GM19463 (cell line): ENCODE measurements around the gene CELF4.

Experiments
- ATAC-seq: cut with Tn5 transposase; IDR thresholded peaks from one replicate; pipeline ENCODE4 v1.9.1; 2021; ENCODE audit warnings: mild to moderate bottlenecking, moderate library complexity; ENCODE audit not compliant: unreplicated experiment

CELF4 gene

GRCh38 chr18:37247497-37248161 lies 318.0 kb downstream of the CELF4 start:
- ATAC-seq, result no peak

- no peak for ATAC-seq
Observed at GRCh38 chr18:37246779-37247340, 318.7 kb downstream of the CELF4 start.

GRCh38 chr18:37244618-37245017 lies 321.0 kb downstream of the CELF4 start:
- no peak for ATAC-seq

- ATAC-seq, result no peak
Observed at GRCh38 chr18:37243741-37244140, 321.9 kb downstream of the CELF4 start.

GRCh38 chr18:37242826-37243560 lies 322.6 kb downstream of the CELF4 start:
- ATAC-seq, result no peak

GRCh38 chr18:37242091-37242490 lies 323.5 kb downstream of the CELF4 start:
- no peak for ATAC-seq

GRCh38 chr18:37238282-37239108 lies 327.1 kb downstream of the CELF4 start:
- ATAC-seq, result no peak

- no peak for ATAC-seq
Observed at GRCh38 chr18:37235583-37235982, 330.0 kb downstream of the CELF4 start.

- no peak for ATAC-seq
Observed at GRCh38 chr18:37231251-37231650, 334.3 kb downstream of the CELF4 start.

GRCh38 chr18:37230768-37231167 lies 334.8 kb downstream of the CELF4 start:
- ATAC-seq, result no peak

GRCh38 chr18:37225279-37225678 lies 340.3 kb downstream of the CELF4 start:
- ATAC-seq, result no peak

- ATAC-seq, result no peak
Observed at GRCh38 chr18:37222999-37223378, 342.6 kb downstream of the CELF4 start.

- ATAC-seq, result no peak
Observed at GRCh38 chr18:37222354-37222998, 343.1 kb downstream of the CELF4 start.

- ATAC-seq, result no peak
Observed at GRCh38 chr18:37219257-37219656, 346.3 kb downstream of the CELF4 start.

- ATAC-seq, result no peak
Observed at GRCh38 chr18:37218022-37218590, 347.5 kb downstream of the CELF4 start.

GRCh38 chr18:37210781-37211180 lies 354.8 kb downstream of the CELF4 start:
- ATAC-seq, result no peak

- ATAC-seq, result no peak
Observed at GRCh38 chr18:37207343-37207742, 358.3 kb downstream of the CELF4 start.

GRCh38 chr18:37199741-37200140 lies 365.9 kb downstream of the CELF4 start:
- ATAC-seq, result no peak
